ENCODE data around the gene ATP2C1. TPM values are rescaled to one million over a fixed set of nuclear protein-coding genes. Genes with fewer than 3 reads are reported as not detected.

The ATP2C1 gene
- total and polyA plus RNA-seq, 9 of the 15 experiments (the other 6 are each of a cell fraction or from before 2014, with no cell fraction given) = 10.0 to 53.5 (median 27.9) TPM

Small RNAs within 50 kb of the gene (small RNA-seq; reads per million reads assigned to genes)
- gene RF00019 = not detected

Other genes with a start within 250 kb of the ATP2C1 start
- gene PIK3R4, start 147.3 kb upstream of the ATP2C1 start, total RNA-seq (2014; rRNA removed) = 24.4 and 25.0 TPM in 2 replicates
- 30.6 and 32.7 TPM in 2 replicates for gene PIK3R4, start 147.3 kb upstream of the ATP2C1 start, total RNA-seq (2014; rRNA removed; fragmentation: Illumina TruSeq; extraction: Trizol)
- gene PIK3R4, start 147.3 kb upstream of the ATP2C1 start, total RNA-seq (2015; rRNA removed; fragmentation: Illumina TruSeq; extraction: Trizol) = 32.8 and 33.6 TPM in 2 replicates
- 21.5 and 22.8 TPM in 2 replicates for gene PIK3R4, start 147.3 kb upstream of the ATP2C1 start, total RNA-seq (2021)
- 43.3 and 45.8 TPM in 2 replicates for gene PIK3R4, start 147.3 kb upstream of the ATP2C1 start, polyA plus RNA-seq (2011; rRNA removed)
- 40.2 and 40.5 TPM in 2 replicates for gene PIK3R4, start 147.3 kb upstream of the ATP2C1 start, polyA plus RNA-seq (2014; fragmentation: Illumina TruSeq; extraction: Trizol)
- 10 to 100 TPM; 20.6 to 26.0 TPM for gene PIK3R4, start 147.3 kb upstream of the ATP2C1 start, polyA plus RNA-seq (2014; fragmentation: Nextera tagmentation; extraction: Ambion mirVana)
- 24.3 and 28.3 TPM in 2 replicates for gene PIK3R4, start 147.3 kb upstream of the ATP2C1 start, polyA plus RNA-seq (2014; rRNA removed)
- gene ASTE1, start 132.7 kb downstream of the ATP2C1 start, total RNA-seq (2014; rRNA removed) = 3.6 and 4.4 TPM in 2 replicates
- gene ASTE1, start 132.7 kb downstream of the ATP2C1 start, total RNA-seq (2014; rRNA removed; fragmentation: Illumina TruSeq; extraction: Trizol) = 6.7 and 6.9 TPM in 2 replicates
- gene ASTE1, start 132.7 kb downstream of the ATP2C1 start, total RNA-seq (2015; rRNA removed; fragmentation: Illumina TruSeq; extraction: Trizol) = 7.3 and 8.6 TPM in 2 replicates
- gene ASTE1, start 132.7 kb downstream of the ATP2C1 start, total RNA-seq (2021) = 4.7 and 5.4 TPM in 2 replicates
- 7.0 and 10.1 TPM in 2 replicates for gene ASTE1, start 132.7 kb downstream of the ATP2C1 start, polyA plus RNA-seq (2011; rRNA removed)
- 4.7 and 6.6 TPM in 2 replicates for gene ASTE1, start 132.7 kb downstream of the ATP2C1 start, polyA plus RNA-seq (2014; fragmentation: Illumina TruSeq; extraction: Trizol)
- gene ASTE1, start 132.7 kb downstream of the ATP2C1 start, polyA plus RNA-seq (2014; fragmentation: Nextera tagmentation; extraction: Ambion mirVana) = 10 to 100 TPM; 10.1 to 12.1 TPM
- 3.5 and 5.4 TPM in 2 replicates for gene ASTE1, start 132.7 kb downstream of the ATP2C1 start, polyA plus RNA-seq (2014; rRNA removed)
- gene NEK11, start 132.8 kb downstream of the ATP2C1 start, total RNA-seq (2014; rRNA removed) = 0.69 and 1.0 TPM in 2 replicates
- gene NEK11, start 132.8 kb downstream of the ATP2C1 start, total RNA-seq (2014; rRNA removed; fragmentation: Illumina TruSeq; extraction: Trizol) = 0.87 and 0.99 TPM in 2 replicates
- gene NEK11, start 132.8 kb downstream of the ATP2C1 start, total RNA-seq (2015; rRNA removed; fragmentation: Illumina TruSeq; extraction: Trizol) = 1.3 and 1.5 TPM in 2 replicates
- 1.1 and 1.2 TPM in 2 replicates for gene NEK11, start 132.8 kb downstream of the ATP2C1 start, total RNA-seq (2021)
- gene NEK11, start 132.8 kb downstream of the ATP2C1 start, polyA plus RNA-seq (2011; rRNA removed) = 0.68 and 0.99 TPM in 2 replicates
- 0.62 and 0.85 TPM in 2 replicates for gene NEK11, start 132.8 kb downstream of the ATP2C1 start, polyA plus RNA-seq (2014; fragmentation: Illumina TruSeq; extraction: Trizol)
- gene NEK11, start 132.8 kb downstream of the ATP2C1 start, polyA plus RNA-seq (2014; fragmentation: Nextera tagmentation; extraction: Ambion mirVana) = under 1 TPM; 0.28 to 0.63 TPM
- gene NEK11, start 132.8 kb downstream of the ATP2C1 start, polyA plus RNA-seq (2014; rRNA removed) = 0.59 and 1.2 TPM in 2 replicates